Endometrial microvascular endothelial cells (primary cell): Measurements from ENCODE around the gene PCDHB7. TPM values are rescaled to one million over a fixed set of nuclear protein-coding genes. Genes with fewer than 3 reads are reported as not detected.
"Not testable (repeated sequence)": the region's sequence is repeated elsewhere in the genome, so short reads cannot be mapped to it uniquely, and the experiment has no call there.

ENCODE experiments used
- in situ Hi-C: cut with HindIII; loops from 2 replicates; pipeline ENCODE4 v1.10.0; 2017; ENCODE audit warnings: low sequenced_read_pairs, low pct_unique_long_range_greater_than_20kb; ENCODE audit errors: inconsistent ontology term
- total RNA-seq: library from RNA; depleted of rRNA; stranded (reverse); fragments of >200 nt; gene quantifications from one replicate; pipeline ENCODE4 v1.2.3, GENCODE V29; 2015; ENCODE audit errors: inconsistent ontology term

The PCDHB7 gene
- total RNA-seq, 1 donor from 2014 or later: 1.2 TPM

DNA sequence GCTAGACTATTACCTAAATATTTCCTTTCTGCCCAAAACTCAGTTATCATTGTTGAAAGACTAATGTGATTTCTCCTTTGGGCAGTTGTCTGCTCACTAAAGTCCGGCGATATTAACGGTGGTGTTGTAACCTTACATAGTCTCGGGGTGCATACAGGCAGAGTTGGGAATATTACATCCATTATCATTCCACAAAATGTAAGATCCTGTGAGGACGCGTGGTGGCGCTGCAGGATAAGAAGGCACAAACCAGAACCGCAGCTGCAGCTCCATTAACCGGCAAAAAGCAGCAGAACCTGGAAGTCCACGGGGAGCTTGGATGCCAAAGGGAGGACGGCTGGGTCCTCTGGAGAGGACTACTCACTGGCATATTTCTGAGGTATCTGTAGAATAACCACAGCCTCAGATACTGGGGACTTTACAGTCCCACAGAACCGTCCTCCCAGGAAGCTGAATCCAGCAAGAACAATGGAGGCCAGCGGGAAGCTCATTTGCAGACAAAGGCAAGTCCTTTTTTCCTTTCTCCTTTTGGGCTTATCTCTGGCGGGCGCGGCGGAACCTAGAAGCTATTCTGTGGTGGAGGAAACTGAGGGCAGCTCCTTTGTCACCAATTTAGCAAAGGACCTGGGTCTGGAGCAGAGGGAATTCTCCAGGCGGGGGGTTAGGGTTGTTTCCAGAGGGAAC, 41.4 kb downstream of the PCDHB7 start, which contains the start of gene PCDHB13:
Gene PCDHB13, plus strand, starts transcription at position 264 of the 684 bp plus-strand sequence. Its CDS starts 205 bp downstream, at position 469.
- in situ Hi-C loops: not testable (repeated sequence)

DNA sequence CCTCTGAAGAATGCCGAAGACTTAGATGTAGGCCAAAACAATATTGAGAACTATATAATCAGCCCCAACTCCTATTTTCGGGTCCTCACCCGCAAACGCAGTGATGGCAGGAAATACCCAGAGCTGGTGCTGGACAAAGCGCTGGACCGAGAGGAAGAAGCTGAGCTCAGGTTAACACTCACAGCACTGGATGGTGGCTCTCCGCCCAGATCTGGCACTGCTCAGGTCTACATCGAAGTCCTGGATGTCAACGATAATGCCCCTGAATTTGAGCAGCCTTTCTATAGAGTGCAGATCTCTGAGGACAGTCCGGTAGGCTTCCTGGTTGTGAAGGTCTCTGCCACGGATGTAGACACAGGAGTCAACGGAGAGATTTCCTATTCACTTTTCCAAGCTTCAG, 42.1 kb downstream of the PCDHB7 start:
- in situ Hi-C loops: not testable (repeated sequence)

DNA sequence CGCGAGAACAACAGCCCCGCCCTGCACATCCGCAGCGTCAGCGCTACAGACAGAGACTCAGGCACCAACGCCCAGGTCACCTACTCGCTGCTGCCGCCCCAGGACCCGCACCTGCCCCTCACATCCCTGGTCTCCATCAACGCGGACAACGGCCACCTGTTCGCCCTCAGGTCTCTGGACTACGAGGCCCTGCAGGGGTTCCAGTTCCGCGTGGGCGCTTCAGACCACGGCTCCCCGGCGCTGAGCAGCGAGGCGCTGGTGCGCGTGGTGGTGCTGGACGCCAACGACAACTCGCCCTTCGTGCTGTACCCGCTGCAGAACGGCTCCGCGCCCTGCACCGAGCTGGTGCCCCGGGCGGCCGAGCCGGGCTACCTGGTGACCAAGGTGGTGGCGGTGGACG, 43.1 kb downstream of the PCDHB7 start:
- in situ Hi-C loops: not testable (repeated sequence)

DNA sequence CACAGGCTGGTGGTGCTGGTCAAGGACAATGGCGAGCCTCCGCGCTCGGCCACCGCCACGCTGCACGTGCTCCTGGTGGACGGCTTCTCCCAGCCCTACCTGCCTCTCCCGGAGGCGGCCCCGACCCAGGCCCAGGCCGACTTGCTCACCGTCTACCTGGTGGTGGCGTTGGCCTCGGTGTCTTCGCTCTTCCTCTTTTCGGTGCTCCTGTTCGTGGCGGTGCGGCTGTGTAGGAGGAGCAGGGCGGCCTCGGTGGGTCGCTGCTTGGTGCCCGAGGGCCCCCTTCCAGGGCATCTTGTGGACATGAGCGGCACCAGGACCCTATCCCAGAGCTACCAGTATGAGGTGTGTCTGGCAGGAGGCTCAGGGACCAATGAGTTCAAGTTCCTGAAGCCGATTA, 43.6 kb downstream of the PCDHB7 start:
- in situ Hi-C loops: not testable (repeated sequence)

DNA sequence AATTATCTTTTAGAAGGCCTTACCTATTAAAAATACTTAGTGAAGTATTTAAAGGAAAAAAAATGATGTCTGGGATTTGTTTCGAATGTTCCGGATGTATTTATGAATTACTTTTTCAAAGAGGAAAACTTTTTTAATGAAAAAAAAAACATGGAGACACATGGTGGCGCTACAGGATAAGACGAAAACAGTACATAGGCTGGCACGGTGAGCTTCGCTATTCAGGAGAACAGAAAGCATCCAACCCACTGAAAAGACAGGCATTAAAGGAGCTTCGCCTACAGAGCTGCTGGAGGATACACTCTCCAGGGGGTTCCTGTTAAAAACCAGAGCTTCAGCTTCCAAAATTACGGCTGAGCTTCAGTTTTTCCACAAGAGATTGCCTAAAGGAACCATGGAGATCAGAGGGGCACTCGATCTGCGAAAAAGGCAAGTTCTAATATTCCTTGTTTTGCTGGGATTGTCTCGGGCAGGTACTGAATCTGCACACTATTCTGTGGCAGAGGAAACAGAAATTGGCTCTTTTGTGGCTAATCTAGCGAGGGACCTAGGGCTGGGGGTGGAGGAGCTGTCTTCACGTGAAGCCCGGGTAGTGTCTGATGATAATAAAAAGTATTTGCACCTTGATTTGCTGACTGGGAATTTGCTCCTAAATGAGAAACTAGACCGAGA, 50.8 kb downstream of the PCDHB7 start, which contains the start of gene PCDHB14:
Gene PCDHB14, plus strand, starts transcription at position 232 of the 672 bp plus-strand sequence. Its CDS starts 163 bp downstream, at position 395.
- in situ Hi-C loops: no loop called here

DNA sequence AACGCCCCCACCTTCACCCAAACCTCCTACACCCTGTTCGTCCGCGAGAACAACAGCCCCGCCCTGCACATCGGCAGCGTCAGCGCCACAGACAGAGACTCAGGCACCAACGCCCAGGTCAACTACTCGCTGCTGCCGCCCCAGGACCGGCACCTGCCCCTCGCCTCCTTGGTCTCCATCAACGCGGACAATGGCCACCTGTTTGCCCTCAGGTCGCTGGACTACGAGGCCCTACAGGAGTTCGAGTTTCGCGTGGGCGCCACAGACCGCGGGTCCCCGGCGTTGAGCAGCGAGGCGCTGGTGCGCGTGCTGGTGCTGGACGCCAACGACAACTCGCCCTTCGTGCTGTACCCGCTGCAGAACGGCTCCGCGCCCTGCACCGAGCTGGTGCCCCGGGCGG, 52.4 kb downstream of the PCDHB7 start:
- in situ Hi-C loops: not testable (repeated sequence)

DNA sequence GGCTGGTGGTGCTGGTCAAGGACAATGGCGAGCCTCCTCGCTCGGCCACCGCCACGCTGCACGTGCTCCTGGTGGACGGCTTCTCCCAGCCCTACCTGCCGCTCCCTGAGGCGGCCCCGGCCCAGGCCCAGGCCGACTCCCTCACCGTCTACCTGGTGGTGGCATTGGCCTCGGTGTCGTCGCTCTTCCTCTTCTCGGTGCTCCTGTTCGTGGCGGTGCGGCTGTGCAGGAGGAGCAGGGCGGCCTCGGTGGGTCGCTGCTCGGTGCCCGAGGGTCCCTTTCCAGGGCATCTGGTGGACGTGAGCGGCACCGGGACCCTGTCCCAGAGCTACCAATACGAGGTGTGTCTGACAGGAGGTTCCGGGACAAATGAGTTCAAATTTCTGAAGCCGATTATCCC, 53.0 kb downstream of the PCDHB7 start:
- in situ Hi-C loops: not testable (repeated sequence)

Other genes starting within 250 kb of the PCDHB7 start
- gene PCDHAC1, start 246.3 kb upstream of the PCDHB7 start, total RNA-seq: not detected
- not detected for gene PCDHAC2, start 206.2 kb upstream of the PCDHB7 start, total RNA-seq
- gene PCDHB1, start 121.3 kb upstream of the PCDHB7 start, total RNA-seq: not detected
- 0.28 TPM for gene PCDHB2, start 78.0 kb upstream of the PCDHB7 start, total RNA-seq
- gene PCDHB3, start 72.2 kb upstream of the PCDHB7 start, total RNA-seq: 0.19 TPM
- gene PCDHB4, start 50.8 kb upstream of the PCDHB7 start, total RNA-seq: 0.09 TPM
- 1.4 TPM for gene PCDHB5, start 37.4 kb upstream of the PCDHB7 start, total RNA-seq
- gene PCDHB6, start 22.6 kb upstream of the PCDHB7 start, total RNA-seq: 0.28 TPM
- not detected for gene PCDHB8, start 5.1 kb downstream of the PCDHB7 start, total RNA-seq
- 0.28 TPM for gene PCDHB16, start 9.7 kb downstream of the PCDHB7 start, total RNA-seq
- not detected for gene PCDHB9, start 14.5 kb downstream of the PCDHB7 start, total RNA-seq
- 0.19 TPM for gene PCDHB10, start 19.7 kb downstream of the PCDHB7 start, total RNA-seq
- gene PCDHB11, start 27.0 kb downstream of the PCDHB7 start, total RNA-seq: 0.19 TPM
- not detected for gene PCDHB12, start 36.1 kb downstream of the PCDHB7 start, total RNA-seq
- 0.65 TPM for gene PCDHB13, start 41.3 kb downstream of the PCDHB7 start, total RNA-seq
- 0.37 TPM for gene PCDHB14, start 50.7 kb downstream of the PCDHB7 start, total RNA-seq
- not detected for gene PCDHB15, start 72.8 kb downstream of the PCDHB7 start, total RNA-seq
- 0.09 TPM for gene SLC25A2, start 131.4 kb downstream of the PCDHB7 start, total RNA-seq
- 45.0 TPM for gene TAF7, start 148.1 kb downstream of the PCDHB7 start, total RNA-seq
- gene PCDHGA1, start 157.9 kb downstream of the PCDHB7 start, total RNA-seq: 0.09 TPM
- 0.84 TPM for gene PCDHGA2, start 166.1 kb downstream of the PCDHB7 start, total RNA-seq
- 1.3 TPM for gene PCDHGA3, start 171.2 kb downstream of the PCDHB7 start, total RNA-seq
- 0.74 TPM for gene PCDHGB1, start 177.5 kb downstream of the PCDHB7 start, total RNA-seq
- 3.2 TPM for gene PCDHGA4, start 182.4 kb downstream of the PCDHB7 start, total RNA-seq
- gene PCDHGB2, start 187.3 kb downstream of the PCDHB7 start, total RNA-seq: 2.0 TPM
- gene PCDHGA5, start 191.5 kb downstream of the PCDHB7 start, total RNA-seq: 0.46 TPM
- gene PCDHGB3, start 197.6 kb downstream of the PCDHB7 start, total RNA-seq: 0.65 TPM
- 1.2 TPM for gene PCDHGA6, start 201.2 kb downstream of the PCDHB7 start, total RNA-seq
- gene PCDHGA7, start 210.1 kb downstream of the PCDHB7 start, total RNA-seq: 1.0 TPM
- gene PCDHGB4, start 215.1 kb downstream of the PCDHB7 start, total RNA-seq: 2.4 TPM
- under 0.01 TPM for gene PCDHGA8, start 220.0 kb downstream of the PCDHB7 start, total RNA-seq
- 3.7 TPM for gene PCDHGB5, start 225.3 kb downstream of the PCDHB7 start, total RNA-seq
- 0.19 TPM for gene PCDHGA9, start 230.1 kb downstream of the PCDHB7 start, total RNA-seq
- 1.0 TPM for gene PCDHGB6, start 235.4 kb downstream of the PCDHB7 start, total RNA-seq
- 1.1 TPM for gene PCDHGA10, start 240.3 kb downstream of the PCDHB7 start, total RNA-seq
- gene PCDHGB7, start 245.0 kb downstream of the PCDHB7 start, total RNA-seq: 1.2 TPM
- 4.5 TPM for gene PCDHGA11, start 248.4 kb downstream of the PCDHB7 start, total RNA-seq